H1 (cell line): ENCODE measurements around the gene KIF13A. TPM values are rescaled to one million over a fixed set of nuclear protein-coding genes. Genes with fewer than 3 reads are reported as not detected.

Source experiments
- CHD1 ChIP-seq: IDR thresholded peaks from 2 replicates; pipeline ENCODE4 v1.6.1; 2012; ENCODE audit warnings: low read depth, low read length, improper control_type of control experiment
- CHD7 ChIP-seq: fragments of 300-600 bp; sonication (generic); IDR thresholded peaks from 2 replicates; pipeline ENCODE4 v1.7.1; 2012; ENCODE audit warnings: low read length, moderate library complexity, mild to moderate bottlenecking, inconsistent platforms; ENCODE audit not compliant: insufficient replicate concordance
- EP300 ChIP-seq, 2 experiments: IDR thresholded peaks; 1 replicate in 1 of 2; 2 replicates in 1 of 2; pipeline ENCODE4 v1.6.1; 2011 to 2012; ENCODE audit warnings: low read depth in 2 of 2, low read length in 2 of 2, mild to moderate bottlenecking in 2 of 2, borderline replicate concordance in 1 of 2, inconsistent platforms in 1 of 2, moderate library complexity in 1 of 2
- KDM5A ChIP-seq: fragments of 200-600 bp; IDR thresholded peaks from 2 replicates; pipeline ENCODE4 v1.7.1; 2012; ENCODE audit warnings: mild to moderate bottlenecking, low read length, inconsistent platforms, mixed read lengths
- RBBP5 ChIP-seq: IDR thresholded peaks from 2 replicates; pipeline ENCODE4 v1.7.1; 2012; ENCODE audit warnings: low read depth, mild to moderate bottlenecking, inconsistent platforms, low read length, moderate library complexity, borderline replicate concordance
- RFX5 ChIP-seq: IDR thresholded peaks from 2 replicates; pipeline ENCODE4 v1.6.1; 2011; ENCODE audit warnings: low read depth, low read length, improper control_type of control experiment, borderline replicate concordance
- SP1 ChIP-seq: IDR thresholded peaks from 2 replicates; pipeline ENCODE4 v1.6.1; 2011; ENCODE audit warnings: low read depth, low read length
- SP2 ChIP-seq: IDR thresholded peaks from 2 replicates; pipeline ENCODE4 v1.6.1; 2012; ENCODE audit warnings: mild to moderate bottlenecking, low read length, inconsistent platforms
- ZNF274 ChIP-seq: IDR thresholded peaks from 2 replicates; pipeline ENCODE4 v1.7.0; 2012; ENCODE audit warnings: low read length, borderline replicate concordance; ENCODE audit errors: extremely low read depth
- polyA plus RNA-seq, 7 experiments: library from polyadenylated mRNA; depleted of rRNA in 3 of 7; stranded (reverse) in 5 of 7; unstranded in 2 of 7; fragments of >200 nt in 5 of 7; fragments of 200-250 nt in 2 of 7; gene quantifications; 1 replicate in 5 of 7; 2 replicates in 1 of 7; 4 replicates in 1 of 7; pipeline versions ENCODE4 v1.2.1 to v1.2.3, GENCODE V29; 2011 to 2013; ENCODE audit warnings: missing spikeins in 2 of 7, mixed read lengths in 2 of 7
- total RNA-seq: library from RNA; stranded (reverse); fragmentation: NEBNext Ultra II Directional; extraction: Animal tissue kit (Norgen Biotek cat#: 25700); gene quantifications from 2 replicates; pipeline ENCODE4 v1.2.1, GENCODE V29; 2021

Gene KIF13A
- total and polyA plus RNA-seq, 2 of the 8 experiments (the other 6 are each of a cell fraction or from before 2014, with no cell fraction given), result 14.7 to 40.8 TPM

GRCh38 chr6:17917837-17918763 is 69.3 kb downstream of the KIF13A start (continued):
- TF ChIP-seq CHD7, result no peak
- TF ChIP-seq ZNF274, result no peak
- no peak for TF ChIP-seq RFX5
- no peak for TF ChIP-seq CHD1
- no peak for TF ChIP-seq SP2
- no peak for TF ChIP-seq EP300 (IDR thresholded peaks at IDR 0.05; ENCODE audit: borderline replicate concordance in 1 of 2, low read depth in 2 of 2, low read length in 2 of 2)
- TF ChIP-seq RBBP5, result no peak
- no peak for TF ChIP-seq KDM5A
- TF ChIP-seq SP1, result no peak
